SK-N-SH (cell line): Measurements from ENCODE around the gene MAPRE2.

Source experiments
- FOSL2 ChIP-seq: IDR thresholded peaks from 2 replicates; pipeline ENCODE4 v1.4.0; 2012; ENCODE audit warnings: low read depth, mild to moderate bottlenecking, moderate library complexity, borderline replicate concordance
- FOXM1 ChIP-seq: IDR thresholded peaks from 2 replicates; pipeline ENCODE4 v1.4.0; 2012; ENCODE audit warnings: low read depth, mild to moderate bottlenecking
- JUND ChIP-seq: IDR thresholded peaks from 2 replicates; pipeline ENCODE4 v1.4.0; 2012
- MXI1 ChIP-seq: IDR thresholded peaks from 2 replicates; pipeline ENCODE4 v1.6.1; 2012; ENCODE audit warnings: mild to moderate bottlenecking, low read depth, low read length, improper control_type of control experiment
- RXRA ChIP-seq: IDR thresholded peaks from 2 replicates; pipeline ENCODE4 v1.4.0; 2012; ENCODE audit warnings: low read depth, mild to moderate bottlenecking, borderline replicate concordance
- SIN3A ChIP-seq: IDR thresholded peaks from 2 replicates; pipeline ENCODE4 v1.6.1; 2012; ENCODE audit warnings: low read depth, mild to moderate bottlenecking, low read length, moderate library complexity, borderline replicate concordance
- TAF1 ChIP-seq: IDR thresholded peaks from 2 replicates; pipeline ENCODE4 v1.6.1; 2012; ENCODE audit warnings: low read depth, mild to moderate bottlenecking, low read length, moderate library complexity, borderline replicate concordance
- TF ChIP-seq, protein P1 (sequence below): fragments of 200-600 bp; sonication (generic); IDR thresholded peaks from 2 replicates; pipeline ENCODE4 v1.6.1; 2017; ENCODE audit warnings: antibody characterized with exemption, mild to moderate bottlenecking, moderate library complexity
- TF ChIP-seq, protein P2 (sequence below): IDR thresholded peaks from 2 replicates; pipeline ENCODE4 v1.4.0; 2012; ENCODE audit warnings: low read depth, borderline replicate concordance
- TF ChIP-seq, protein P3 (sequence below): IDR thresholded peaks from 2 replicates; pipeline ENCODE4 v1.6.1; 2012; ENCODE audit warnings: mild to moderate bottlenecking, low read depth, low read length, moderate library complexity

DNA sequence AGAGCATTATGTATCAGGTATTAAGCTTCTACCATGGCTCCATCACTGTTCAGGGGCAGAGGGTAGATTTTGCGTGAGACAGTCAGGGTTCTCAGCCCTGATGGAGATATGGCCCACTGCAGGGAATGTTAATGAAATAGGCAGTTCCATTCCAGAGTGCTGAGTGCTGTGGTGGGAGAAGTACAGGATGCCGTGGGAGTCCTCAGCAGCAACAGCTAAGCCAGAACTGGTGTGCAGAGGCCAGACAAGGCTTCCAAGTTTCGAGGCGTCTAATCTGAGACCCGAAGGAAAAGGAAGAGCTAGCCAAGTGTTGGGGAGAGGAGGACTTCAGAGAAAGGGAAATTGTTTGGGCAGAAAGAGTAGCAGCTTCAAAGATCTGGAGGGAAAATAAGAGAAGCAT, 30.2 kb upstream of the MAPRE2 start:
- TF ChIP-seq, protein P1, sequence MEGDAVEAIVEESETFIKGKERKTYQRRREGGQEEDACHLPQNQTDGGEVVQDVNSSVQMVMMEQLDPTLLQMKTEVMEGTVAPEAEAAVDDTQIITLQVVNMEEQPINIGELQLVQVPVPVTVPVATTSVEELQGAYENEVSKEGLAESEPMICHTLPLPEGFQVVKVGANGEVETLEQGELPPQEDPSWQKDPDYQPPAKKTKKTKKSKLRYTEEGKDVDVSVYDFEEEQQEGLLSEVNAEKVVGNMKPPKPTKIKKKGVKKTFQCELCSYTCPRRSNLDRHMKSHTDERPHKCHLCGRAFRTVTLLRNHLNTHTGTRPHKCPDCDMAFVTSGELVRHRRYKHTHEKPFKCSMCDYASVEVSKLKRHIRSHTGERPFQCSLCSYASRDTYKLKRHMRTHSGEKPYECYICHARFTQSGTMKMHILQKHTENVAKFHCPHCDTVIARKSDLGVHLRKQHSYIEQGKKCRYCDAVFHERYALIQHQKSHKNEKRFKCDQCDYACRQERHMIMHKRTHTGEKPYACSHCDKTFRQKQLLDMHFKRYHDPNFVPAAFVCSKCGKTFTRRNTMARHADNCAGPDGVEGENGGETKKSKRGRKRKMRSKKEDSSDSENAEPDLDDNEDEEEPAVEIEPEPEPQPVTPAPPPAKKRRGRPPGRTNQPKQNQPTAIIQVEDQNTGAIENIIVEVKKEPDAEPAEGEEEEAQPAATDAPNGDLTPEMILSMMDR, result no peak
- TF ChIP-seq FOXM1 (no peak), TAF1 (no peak), SIN3A (no peak), MXI1 (no peak), RXRA (no peak), FOSL2 (no peak), JUND (no peak)
- TF ChIP-seq, protein P2, sequence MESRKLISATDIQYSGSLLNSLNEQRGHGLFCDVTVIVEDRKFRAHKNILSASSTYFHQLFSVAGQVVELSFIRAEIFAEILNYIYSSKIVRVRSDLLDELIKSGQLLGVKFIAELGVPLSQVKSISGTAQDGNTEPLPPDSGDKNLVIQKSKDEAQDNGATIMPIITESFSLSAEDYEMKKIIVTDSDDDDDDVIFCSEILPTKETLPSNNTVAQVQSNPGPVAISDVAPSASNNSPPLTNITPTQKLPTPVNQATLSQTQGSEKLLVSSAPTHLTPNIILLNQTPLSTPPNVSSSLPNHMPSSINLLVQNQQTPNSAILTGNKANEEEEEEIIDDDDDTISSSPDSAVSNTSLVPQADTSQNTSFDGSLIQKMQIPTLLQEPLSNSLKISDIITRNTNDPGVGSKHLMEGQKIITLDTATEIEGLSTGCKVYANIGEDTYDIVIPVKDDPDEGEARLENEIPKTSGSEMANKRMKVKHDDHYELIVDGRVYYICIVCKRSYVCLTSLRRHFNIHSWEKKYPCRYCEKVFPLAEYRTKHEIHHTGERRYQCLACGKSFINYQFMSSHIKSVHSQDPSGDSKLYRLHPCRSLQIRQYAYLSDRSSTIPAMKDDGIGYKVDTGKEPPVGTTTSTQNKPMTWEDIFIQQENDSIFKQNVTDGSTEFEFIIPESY, result no peak
- TF ChIP-seq, protein P3, sequence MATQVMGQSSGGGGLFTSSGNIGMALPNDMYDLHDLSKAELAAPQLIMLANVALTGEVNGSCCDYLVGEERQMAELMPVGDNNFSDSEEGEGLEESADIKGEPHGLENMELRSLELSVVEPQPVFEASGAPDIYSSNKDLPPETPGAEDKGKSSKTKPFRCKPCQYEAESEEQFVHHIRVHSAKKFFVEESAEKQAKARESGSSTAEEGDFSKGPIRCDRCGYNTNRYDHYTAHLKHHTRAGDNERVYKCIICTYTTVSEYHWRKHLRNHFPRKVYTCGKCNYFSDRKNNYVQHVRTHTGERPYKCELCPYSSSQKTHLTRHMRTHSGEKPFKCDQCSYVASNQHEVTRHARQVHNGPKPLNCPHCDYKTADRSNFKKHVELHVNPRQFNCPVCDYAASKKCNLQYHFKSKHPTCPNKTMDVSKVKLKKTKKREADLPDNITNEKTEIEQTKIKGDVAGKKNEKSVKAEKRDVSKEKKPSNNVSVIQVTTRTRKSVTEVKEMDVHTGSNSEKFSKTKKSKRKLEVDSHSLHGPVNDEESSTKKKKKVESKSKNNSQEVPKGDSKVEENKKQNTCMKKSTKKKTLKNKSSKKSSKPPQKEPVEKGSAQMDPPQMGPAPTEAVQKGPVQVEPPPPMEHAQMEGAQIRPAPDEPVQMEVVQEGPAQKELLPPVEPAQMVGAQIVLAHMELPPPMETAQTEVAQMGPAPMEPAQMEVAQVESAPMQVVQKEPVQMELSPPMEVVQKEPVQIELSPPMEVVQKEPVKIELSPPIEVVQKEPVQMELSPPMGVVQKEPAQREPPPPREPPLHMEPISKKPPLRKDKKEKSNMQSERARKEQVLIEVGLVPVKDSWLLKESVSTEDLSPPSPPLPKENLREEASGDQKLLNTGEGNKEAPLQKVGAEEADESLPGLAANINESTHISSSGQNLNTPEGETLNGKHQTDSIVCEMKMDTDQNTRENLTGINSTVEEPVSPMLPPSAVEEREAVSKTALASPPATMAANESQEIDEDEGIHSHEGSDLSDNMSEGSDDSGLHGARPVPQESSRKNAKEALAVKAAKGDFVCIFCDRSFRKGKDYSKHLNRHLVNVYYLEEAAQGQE, result no peak
